SK-N-SH treated with all-trans-retinoic acid at 6 μM for 48 hours (cell line): ENCODE results near the gene MYOM1.
A peak's percentile ranks its signal among the peaks of the same experiment; 100 is the strongest.

Source experiments
- ATAC-seq: fragments of 200-7000 bp; cut with Tn5 transposase; 3 replicates; pipeline ENCODE4 v1.9.1; 2020; ENCODE audit warnings: mild to moderate bottlenecking, moderate library complexity
- ESRRG ChIP-seq: fragments of 250-450 bp; sonication (Bioruptor Pico); IDR thresholded peaks from 2 replicates; pipeline ENCODE4 v1.6.1; 2021; ENCODE audit warnings: mild to moderate bottlenecking
- ISL1 ChIP-seq: fragments of 250-450 bp; sonication (Bioruptor Pico); IDR thresholded peaks from 2 replicates; pipeline ENCODE4 v2.1.2; 2022; ENCODE audit warnings: mild to moderate bottlenecking, moderate library complexity
- OSR1 ChIP-seq: fragments of 250-450 bp; sonication (Bioruptor Pico); IDR thresholded peaks from 2 replicates; pipeline ENCODE4 v1.8.0; 2022; ENCODE audit warnings: moderate library complexity, mild to moderate bottlenecking, inconsistent platforms
- PATZ1 ChIP-seq: fragments of 250-450 bp; sonication (Bioruptor Pico); IDR thresholded peaks from 2 replicates; pipeline ENCODE4 v1.8.0; 2020; ENCODE audit warnings: mild to moderate bottlenecking, moderate library complexity, borderline replicate concordance
- POU6F1 ChIP-seq: fragments of 250-450 bp; sonication (Bioruptor Pico); IDR thresholded peaks from 2 replicates; pipeline ENCODE4 v1.8.0; 2021; ENCODE audit warnings: low read depth, mild to moderate bottlenecking, moderate library complexity, borderline replicate concordance
- RARB ChIP-seq: fragments of 250-450 bp; sonication (Bioruptor Pico); IDR thresholded peaks from 2 replicates; pipeline ENCODE4 v1.8.0; 2021; ENCODE audit warnings: mild to moderate bottlenecking, moderate library complexity
- SNAI2 ChIP-seq: fragments of 250-450 bp; sonication (Bioruptor Pico); IDR thresholded peaks from 2 replicates; pipeline ENCODE4 v1.5.0; 2020; ENCODE audit warnings: mild to moderate bottlenecking, moderate library complexity
- TCF4 ChIP-seq: fragments of 250-450 bp; sonication (Bioruptor Pico); IDR thresholded peaks from 2 replicates; pipeline ENCODE4 v1.8.0; 2021; ENCODE audit warnings: mild to moderate bottlenecking, moderate library complexity, borderline replicate concordance
- TOX ChIP-seq: fragments of 250-450 bp; sonication (Bioruptor Pico); IDR thresholded peaks from 2 replicates; pipeline ENCODE4 v1.8.0; 2021; ENCODE audit warnings: mild to moderate bottlenecking, moderate library complexity, borderline replicate concordance
- TSHZ2 ChIP-seq: fragments of 250-450 bp; sonication (Bioruptor Pico); IDR thresholded peaks from 2 replicates; pipeline ENCODE4 v1.5.0; 2020; ENCODE audit warnings: mild to moderate bottlenecking, moderate library complexity
- ZC3H10 ChIP-seq: fragments of 250-450 bp; sonication (Bioruptor Pico); IDR thresholded peaks from 2 replicates; pipeline ENCODE4 v1.5.1; 2021; ENCODE audit warnings: mild to moderate bottlenecking, moderate library complexity
- ZFP30 ChIP-seq: fragments of 450-650 bp; formaldehyde crosslinking; IDR thresholded peaks from 2 replicates; pipeline ENCODE4 v1.5.0; 2022; ENCODE audit warnings: mild to moderate bottlenecking, moderate library complexity
- ZNF565 ChIP-seq: fragments of 450-650 bp; formaldehyde crosslinking; conservative IDR thresholded peaks from 2 replicates; pipeline ENCODE4 v1.5.0; 2020; ENCODE audit warnings: low read depth, mild to moderate bottlenecking, moderate library complexity
- ZNF8 ChIP-seq: fragments of 450-650 bp; formaldehyde crosslinking; IDR thresholded peaks from 2 replicates; pipeline ENCODE4 v1.5.0; 2020; ENCODE audit warnings: mild to moderate bottlenecking, moderate library complexity
- TF ChIP-seq, protein P1 (sequence below): fragments of 250-450 bp; sonication (Bioruptor Pico); IDR thresholded peaks from 2 replicates; pipeline ENCODE4 v1.5.1; 2020; ENCODE audit warnings: low read depth, mild to moderate bottlenecking, moderate library complexity

MYOM1 gene

GRCh38 chr18:3260995-3261372, 41.2 kb upstream of the MYOM1 start:
- peak; percentile 0; the same call in 2 of the 3 replicates for ATAC-seq
- TF ChIP-seq OSR1 (CRISPR knock-in tag), result no peak
- TF ChIP-seq ZNF565 (CRISPR knock-in tag), result no peak
- TF ChIP-seq PATZ1 (CRISPR knock-in tag), result no peak
- no peak for TF ChIP-seq POU6F1 (CRISPR knock-in tag)
- no peak for TF ChIP-seq ESRRG

DNA sequence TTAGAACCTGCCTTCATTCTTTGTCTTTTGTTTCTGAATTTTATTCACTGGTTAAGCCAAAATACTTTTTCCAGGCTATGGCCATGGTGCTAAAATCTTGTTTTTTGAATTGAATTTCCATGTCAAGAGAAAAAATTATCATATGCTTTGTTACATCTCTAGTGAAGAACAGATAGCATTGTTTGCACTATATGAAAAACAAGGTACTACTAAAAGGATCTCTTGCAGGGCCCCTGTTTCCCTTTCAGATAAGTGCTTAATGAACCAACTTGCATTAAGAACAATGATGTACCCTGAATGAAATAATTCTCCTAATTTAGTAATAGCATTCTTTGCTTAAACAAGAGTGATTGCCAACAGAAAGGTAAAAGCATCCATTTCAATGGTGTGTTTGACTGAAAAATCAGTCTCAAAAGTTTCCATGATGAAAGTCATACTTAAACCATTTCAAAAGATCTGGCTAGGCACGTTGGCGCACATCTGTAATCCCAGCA, 37.9 kb upstream of the MYOM1 start:
- ATAC-seq, result no peak
- TF ChIP-seq SNAI2 (CRISPR knock-in tag) (no peak), ZC3H10 (0 out of 2 replicates have a peak, but pooled peaks have one; percentile 1), OSR1 (CRISPR knock-in tag) (no peak), TCF4 (CRISPR knock-in tag) (no peak), ZFP30 (CRISPR knock-in tag) (no peak), POU6F1 (CRISPR knock-in tag) (no peak)

DNA sequence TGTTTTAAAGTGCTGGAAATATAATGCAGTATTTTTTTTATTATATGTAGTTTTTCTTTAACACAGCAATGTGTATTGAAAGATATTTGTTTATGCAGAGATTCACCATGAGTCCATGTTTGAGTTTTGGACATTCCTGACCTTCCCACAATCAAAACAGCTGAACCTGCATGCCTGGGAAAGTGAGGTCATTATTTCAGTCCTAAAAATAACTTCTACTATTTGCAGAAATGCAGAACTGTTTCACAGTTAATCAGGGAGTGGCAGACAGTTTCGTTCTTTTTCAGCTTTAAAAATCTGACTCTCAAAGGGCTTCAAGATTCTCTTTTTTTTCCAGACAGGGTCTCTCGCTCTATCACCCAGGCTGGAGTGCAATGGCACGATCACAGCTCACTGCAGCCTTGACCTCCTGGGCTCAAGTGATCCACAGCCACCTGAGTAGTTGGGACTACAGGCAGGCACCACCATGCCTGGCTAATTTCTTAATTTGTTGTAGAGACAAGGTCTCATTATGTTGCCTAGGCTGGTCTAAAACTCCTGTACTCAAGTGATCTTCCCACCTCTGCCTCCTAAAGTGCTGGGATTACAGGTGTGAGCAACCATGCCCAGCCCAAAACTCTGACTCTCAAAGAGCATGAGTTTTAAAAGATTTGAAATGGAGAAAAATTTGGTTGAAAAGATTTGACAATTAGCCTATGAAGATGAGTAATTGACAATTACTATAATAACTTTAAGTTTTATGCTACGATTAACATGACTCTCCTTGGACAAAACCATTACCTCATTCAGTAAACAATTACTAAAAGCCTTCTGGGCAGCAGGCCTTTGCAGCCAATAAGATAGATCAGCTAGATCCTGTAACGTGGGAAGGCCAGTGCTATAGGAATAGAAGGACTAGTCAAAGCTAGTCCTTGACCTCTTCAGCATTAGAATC, 37.2 kb upstream of the MYOM1 start:
- no peak for ATAC-seq
- no peak for TF ChIP-seq ZFP30 (CRISPR knock-in tag)
- peak; percentile 31; the same call in 1 of the 2 replicates for TF ChIP-seq ZC3H10
- TF ChIP-seq, protein P1, sequence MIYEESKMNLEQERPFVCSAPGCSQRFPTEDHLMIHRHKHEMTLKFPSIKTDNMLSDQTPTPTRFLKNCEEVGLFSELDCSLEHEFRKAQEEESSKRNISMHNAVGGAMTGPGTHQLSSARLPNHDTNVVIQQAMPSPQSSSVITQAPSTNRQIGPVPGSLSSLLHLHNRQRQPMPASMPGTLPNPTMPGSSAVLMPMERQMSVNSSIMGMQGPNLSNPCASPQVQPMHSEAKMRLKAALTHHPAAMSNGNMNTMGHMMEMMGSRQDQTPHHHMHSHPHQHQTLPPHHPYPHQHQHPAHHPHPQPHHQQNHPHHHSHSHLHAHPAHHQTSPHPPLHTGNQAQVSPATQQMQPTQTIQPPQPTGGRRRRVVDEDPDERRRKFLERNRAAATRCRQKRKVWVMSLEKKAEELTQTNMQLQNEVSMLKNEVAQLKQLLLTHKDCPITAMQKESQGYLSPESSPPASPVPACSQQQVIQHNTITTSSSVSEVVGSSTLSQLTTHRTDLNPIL (CRISPR knock-in tag), result peak; percentile 57; the same call in 1 of the 2 replicates
- no peak for TF ChIP-seq TSHZ2 (CRISPR knock-in tag)

DNA sequence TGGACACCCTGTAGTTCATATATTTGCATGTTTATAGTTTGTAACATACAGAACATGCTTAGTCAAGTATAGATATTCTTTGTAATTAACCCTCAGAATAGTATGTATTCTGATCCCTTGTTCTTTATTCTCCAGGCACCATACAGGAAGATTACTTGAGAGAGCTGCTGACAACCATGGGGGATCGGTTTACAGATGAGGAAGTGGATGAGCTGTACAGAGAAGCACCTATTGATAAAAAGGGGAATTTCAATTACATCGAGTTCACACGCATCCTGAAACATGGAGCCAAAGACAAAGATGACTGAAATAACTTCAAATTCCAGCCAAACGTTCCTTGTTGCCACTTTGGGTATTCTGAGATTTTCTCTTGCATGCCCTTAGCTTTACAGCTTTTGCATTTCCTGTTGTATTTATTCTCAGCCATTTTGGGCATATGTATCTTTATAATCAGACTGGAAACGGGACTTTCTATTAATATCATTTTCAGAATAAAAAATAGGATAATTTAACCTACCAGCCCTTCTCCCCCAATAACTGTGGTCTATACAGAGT, 35.9 kb upstream of the MYOM1 start:
- no peak for ATAC-seq
- TF ChIP-seq OSR1 (CRISPR knock-in tag) (no peak), TOX (CRISPR knock-in tag) (no peak), ISL1 (CRISPR knock-in tag) (no peak), SNAI2 (CRISPR knock-in tag) (no peak), RARB (CRISPR knock-in tag) (no peak), ZNF8 (CRISPR knock-in tag) (no peak), POU6F1 (CRISPR knock-in tag) (no peak)
